Glutamatergic neuron (in vitro differentiated cells): ENCODE results near the gene KPNA2. TPM values are rescaled to one million over a fixed set of nuclear protein-coding genes. Genes with fewer than 3 reads are reported as not detected.
"Not testable (repeated sequence)": the region's sequence is repeated elsewhere in the genome, so short reads cannot be mapped to it uniquely, and the experiment has no call there.

ENCODE experiments used
- DNase-seq: peaks from one replicate; pipeline ENCODE4 v3.0.0; 2022
- H3K27ac Mint-ChIP-seq: one replicate; pipeline ENCODE4 v1.8.0; 2020; ENCODE audit warnings: mild to moderate bottlenecking, mixed read lengths, inconsistent platforms; ENCODE audit not compliant: unreplicated experiment
- H3K27me3 Mint-ChIP-seq: one replicate; pipeline ENCODE4 v1.8.0; 2020; ENCODE audit warnings: mild to moderate bottlenecking, moderate library complexity, mixed read lengths, inconsistent platforms; ENCODE audit not compliant: unreplicated experiment
- H3K36me3 Mint-ChIP-seq: one replicate; pipeline ENCODE4 v1.8.0; 2020; ENCODE audit warnings: mild to moderate bottlenecking, mixed read lengths, inconsistent platforms; ENCODE audit not compliant: unreplicated experiment
- H3K4me1 Mint-ChIP-seq: one replicate; pipeline ENCODE4 v1.8.0; 2020; ENCODE audit warnings: mild to moderate bottlenecking, low read depth, mixed read lengths, inconsistent platforms; ENCODE audit not compliant: unreplicated experiment
- H3K4me3 Mint-ChIP-seq: one replicate; pipeline ENCODE4 v1.8.0; 2020; ENCODE audit warnings: mild to moderate bottlenecking, mixed read lengths, inconsistent platforms; ENCODE audit not compliant: unreplicated experiment
- H3K9me3 Mint-ChIP-seq: one replicate; pipeline ENCODE4 v1.8.0; 2020; ENCODE audit warnings: mild to moderate bottlenecking, moderate library complexity, mixed read lengths, inconsistent platforms; ENCODE audit not compliant: unreplicated experiment
- total RNA-seq: library from RNA; stranded (reverse); fragmentation: NEBNext Ultra II Directional; extraction: Animal tissue kit (Norgen Biotek cat#: 25700); gene quantifications from one replicate; pipeline ENCODE4 v1.2.1, GENCODE V29; 2021; ENCODE audit not compliant: unreplicated experiment
- TF ChIP-seq, protein P1 (sequence below): fragments of 200-600 bp; sonication (generic); IDR thresholded peaks from one replicate; pipeline ENCODE4 v1.5.0; 2021; ENCODE audit not compliant: partially characterized antibody, unreplicated experiment

Gene KPNA2
- total RNA-seq, 1 donor from 2014 or later = 223 TPM

DNA sequence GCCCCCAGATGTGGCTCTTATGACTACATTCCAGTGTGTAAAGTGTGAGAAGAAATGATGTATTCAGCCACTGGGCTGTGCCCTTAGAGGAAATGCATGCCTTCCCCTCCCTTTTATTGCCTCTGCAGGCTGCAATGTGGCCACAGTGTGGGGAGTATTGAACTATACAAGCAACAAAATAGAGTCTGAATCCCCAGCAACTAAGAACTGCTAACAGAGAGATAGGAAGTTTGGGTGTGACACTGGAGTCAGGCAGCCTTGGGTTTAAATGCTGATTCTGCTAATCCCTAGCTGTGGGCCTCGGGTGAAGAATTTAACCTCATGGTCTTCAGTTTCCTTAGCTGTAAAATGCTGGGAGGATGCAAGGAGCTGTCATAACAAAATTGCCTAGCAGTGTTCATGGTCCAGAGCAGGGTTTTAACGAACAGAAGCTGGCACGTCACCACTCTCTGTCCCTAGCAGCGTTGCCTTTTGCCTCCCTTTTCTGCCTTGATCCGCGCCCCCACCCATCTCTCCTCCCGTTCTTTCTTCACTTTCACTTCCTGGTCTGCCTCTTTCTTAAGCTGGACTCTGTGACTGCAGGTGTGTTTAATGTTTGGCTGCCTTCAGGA, 50.3 kb downstream of the KPNA2 start:
- H3K36me3 Mint-ChIP-seq = no peaks in the 10 kb centered on the region
- H3K27ac Mint-ChIP-seq = no peak overlapping the region
- no peaks in the 10 kb centered on the region for H3K9me3 Mint-ChIP-seq
- H3K27me3 Mint-ChIP-seq = no peaks in the 10 kb centered on the region
- H3K4me1 Mint-ChIP-seq = no peaks in the 10 kb centered on the region
- TF ChIP-seq, protein P1, sequence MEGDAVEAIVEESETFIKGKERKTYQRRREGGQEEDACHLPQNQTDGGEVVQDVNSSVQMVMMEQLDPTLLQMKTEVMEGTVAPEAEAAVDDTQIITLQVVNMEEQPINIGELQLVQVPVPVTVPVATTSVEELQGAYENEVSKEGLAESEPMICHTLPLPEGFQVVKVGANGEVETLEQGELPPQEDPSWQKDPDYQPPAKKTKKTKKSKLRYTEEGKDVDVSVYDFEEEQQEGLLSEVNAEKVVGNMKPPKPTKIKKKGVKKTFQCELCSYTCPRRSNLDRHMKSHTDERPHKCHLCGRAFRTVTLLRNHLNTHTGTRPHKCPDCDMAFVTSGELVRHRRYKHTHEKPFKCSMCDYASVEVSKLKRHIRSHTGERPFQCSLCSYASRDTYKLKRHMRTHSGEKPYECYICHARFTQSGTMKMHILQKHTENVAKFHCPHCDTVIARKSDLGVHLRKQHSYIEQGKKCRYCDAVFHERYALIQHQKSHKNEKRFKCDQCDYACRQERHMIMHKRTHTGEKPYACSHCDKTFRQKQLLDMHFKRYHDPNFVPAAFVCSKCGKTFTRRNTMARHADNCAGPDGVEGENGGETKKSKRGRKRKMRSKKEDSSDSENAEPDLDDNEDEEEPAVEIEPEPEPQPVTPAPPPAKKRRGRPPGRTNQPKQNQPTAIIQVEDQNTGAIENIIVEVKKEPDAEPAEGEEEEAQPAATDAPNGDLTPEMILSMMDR = no peak
- no peak overlapping the region for H3K4me3 Mint-ChIP-seq
- DNase-seq = no peak

DNA sequence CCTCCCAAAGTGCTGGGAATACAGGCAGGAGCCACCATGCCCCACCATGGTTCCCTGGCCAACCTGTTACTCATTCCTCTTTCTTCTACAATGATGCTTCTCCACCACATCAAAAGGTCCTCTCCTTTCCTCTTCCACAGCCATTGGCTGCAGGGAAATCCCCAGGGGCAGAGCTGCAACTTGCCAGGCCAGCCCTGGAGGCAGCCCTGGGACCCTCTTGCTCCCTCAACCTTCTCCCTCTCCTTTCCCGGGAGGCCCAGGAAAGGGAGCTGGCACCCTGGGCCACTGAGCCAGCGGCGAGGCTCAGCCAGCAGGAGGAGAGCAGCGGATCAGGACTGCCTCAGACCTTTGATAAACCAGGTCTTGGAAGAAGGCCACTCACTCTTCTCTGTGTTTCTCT, 51.1 kb downstream of the KPNA2 start:
- not testable (repeated sequence) for H3K27me3 Mint-ChIP-seq, DNase-seq, H3K4me3 Mint-ChIP-seq, H3K4me1 Mint-ChIP-seq, H3K36me3 Mint-ChIP-seq, H3K9me3 Mint-ChIP-seq, H3K27ac Mint-ChIP-seq

DNA sequence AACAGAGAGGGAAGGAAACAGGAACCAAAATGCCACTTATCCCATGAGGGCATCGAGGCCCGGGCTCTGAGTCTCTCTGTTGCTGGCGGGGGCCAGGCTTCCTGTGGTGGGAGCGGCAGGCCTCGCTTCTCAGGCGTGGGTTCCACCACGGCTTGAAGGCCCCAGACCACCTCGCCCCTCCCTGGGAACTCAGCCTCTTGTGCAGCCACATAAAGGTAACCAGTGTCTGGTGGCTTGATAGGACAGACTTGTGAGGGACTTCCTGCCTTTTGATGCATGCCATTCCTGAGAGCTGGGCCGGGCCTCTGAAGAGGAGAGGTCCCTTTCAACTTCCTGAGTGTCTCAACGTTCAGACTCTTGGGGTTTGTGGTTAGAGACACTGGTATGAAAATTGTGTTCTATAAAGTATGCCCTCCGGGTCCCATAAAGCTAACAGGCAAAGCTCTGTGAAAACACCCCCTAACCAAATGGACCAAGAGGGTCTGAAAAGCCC, 51.6 kb downstream of the KPNA2 start:
- not testable (repeated sequence) for DNase-seq, H3K27ac Mint-ChIP-seq, H3K36me3 Mint-ChIP-seq, H3K9me3 Mint-ChIP-seq, H3K4me1 Mint-ChIP-seq, H3K4me3 Mint-ChIP-seq, H3K27me3 Mint-ChIP-seq

DNA sequence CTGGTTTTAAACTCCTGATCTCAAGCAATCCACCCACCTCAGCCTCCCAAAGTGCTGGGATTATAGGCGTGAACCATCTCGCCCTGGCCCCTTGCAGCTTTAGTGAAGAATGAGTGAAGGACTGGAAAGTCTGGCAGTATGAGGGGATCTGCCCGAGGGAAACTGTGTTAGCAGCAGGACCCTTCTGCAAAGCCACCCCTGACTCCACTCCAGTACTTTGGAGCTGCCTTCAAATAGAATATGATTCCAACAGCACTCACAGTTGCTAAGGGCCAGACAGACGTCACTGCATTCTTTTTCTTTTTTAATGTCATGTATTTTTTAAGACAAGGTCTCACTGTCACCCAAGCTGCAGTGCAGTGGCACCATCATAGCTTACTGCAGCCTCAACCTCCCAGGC, 52.3 kb downstream of the KPNA2 start:
- TF ChIP-seq, protein P1 = no peak
- no peak for DNase-seq
- no peaks in the 10 kb centered on the region for H3K4me1 Mint-ChIP-seq

DNA sequence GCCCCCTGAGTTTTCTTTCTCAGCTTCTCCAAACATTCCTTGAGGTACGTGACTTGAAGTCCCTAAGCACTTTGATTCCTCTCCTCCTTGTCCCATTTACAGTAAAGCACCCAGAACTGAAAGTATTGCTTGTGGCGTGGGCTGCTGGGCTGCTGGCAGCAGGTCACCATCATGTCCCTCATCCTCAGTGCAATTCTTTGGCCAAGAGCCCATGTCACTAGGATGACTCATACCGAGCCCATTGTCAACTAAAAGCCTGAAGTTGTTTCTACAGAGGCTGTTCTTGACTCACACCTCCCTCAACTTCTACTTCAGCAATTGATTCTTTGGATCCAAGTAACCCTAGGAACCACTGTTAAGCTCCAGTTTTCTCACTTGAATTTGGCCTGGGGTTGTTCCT, 54.3 kb downstream of the KPNA2 start:
- Mint-ChIP-seq H3K36me3 (no peaks in the 10 kb centered on the region), H3K27me3 (no peaks in the 10 kb centered on the region), H3K27ac (no peak overlapping the region), H3K4me1 (no peaks in the 10 kb centered on the region), H3K9me3 (no peaks in the 10 kb centered on the region), H3K4me3 (no peak overlapping the region)
- TF ChIP-seq, protein P1 = no peak
- no peak for DNase-seq

More for the DNA sequence above, 52.3 kb downstream of the KPNA2 start:
- H3K36me3 Mint-ChIP-seq = no peaks in the 10 kb centered on the region
- H3K27me3 Mint-ChIP-seq = no peaks in the 10 kb centered on the region
- no peak overlapping the region for H3K4me3 Mint-ChIP-seq
- H3K9me3 Mint-ChIP-seq = no peaks in the 10 kb centered on the region
- no peak overlapping the region for H3K27ac Mint-ChIP-seq

DNA sequence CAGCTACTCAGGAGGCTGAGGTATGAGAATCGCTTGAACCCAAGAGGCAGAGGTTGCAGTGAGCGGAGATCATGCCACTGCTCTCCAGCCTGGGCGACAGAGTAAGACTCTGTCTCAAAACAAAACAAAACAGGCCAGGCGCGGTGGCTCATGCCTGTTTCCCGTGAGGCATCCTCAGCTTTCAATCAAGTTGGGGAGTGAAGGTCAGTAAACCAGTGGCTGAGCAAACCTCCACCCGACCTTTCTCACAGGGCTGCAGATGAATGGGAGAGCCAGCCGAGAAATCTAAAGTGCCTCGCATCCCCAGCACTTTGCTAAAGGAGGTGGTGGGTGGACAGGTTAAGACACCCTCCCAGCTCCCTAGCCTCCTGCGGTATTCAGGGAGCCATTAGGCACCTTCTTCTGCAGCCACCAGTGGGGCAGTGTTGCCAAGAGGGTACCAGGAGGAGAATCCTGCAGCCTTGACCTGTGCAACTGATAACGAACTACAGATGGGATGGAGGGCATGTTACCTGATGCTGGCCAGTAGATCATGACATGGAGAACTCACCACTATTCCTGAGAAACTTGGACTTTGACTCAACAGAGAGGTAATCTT, 59.0 kb downstream of the KPNA2 start:
- no peaks in the 10 kb centered on the region for H3K9me3 Mint-ChIP-seq
- no peak for DNase-seq
- TF ChIP-seq, protein P1 = no peak
- H3K36me3 Mint-ChIP-seq = no peaks in the 10 kb centered on the region
- H3K27me3 Mint-ChIP-seq = no peaks in the 10 kb centered on the region
- no peaks in the 10 kb centered on the region for H3K4me1 Mint-ChIP-seq
- no peak overlapping the region for H3K27ac Mint-ChIP-seq
- H3K4me3 Mint-ChIP-seq = no peak overlapping the region
